ENCODE results near the gene POLA1.

The POLA1 gene

DNA sequence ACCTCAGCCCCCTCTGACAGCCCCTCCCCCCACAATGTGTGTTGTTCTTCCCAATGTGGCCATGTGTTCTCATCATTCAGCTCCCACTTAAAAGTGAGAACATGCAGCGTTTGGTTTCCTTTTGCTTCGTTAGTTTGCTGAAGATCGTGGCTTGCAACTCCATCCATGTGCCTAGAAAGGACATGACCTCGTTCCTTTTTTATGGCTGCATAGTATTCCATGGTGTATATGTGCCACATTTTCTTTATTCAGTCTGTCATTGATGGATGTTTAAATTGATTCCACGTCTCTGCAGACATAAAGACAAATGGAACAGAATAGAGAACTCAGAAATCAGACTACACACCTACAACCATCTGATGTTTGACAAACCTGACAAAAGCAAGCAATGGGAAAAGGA lies 276.1 kb downstream of the POLA1 start:
- no peak for DNase-seq (ENCODE audit: low read depth)

DNA sequence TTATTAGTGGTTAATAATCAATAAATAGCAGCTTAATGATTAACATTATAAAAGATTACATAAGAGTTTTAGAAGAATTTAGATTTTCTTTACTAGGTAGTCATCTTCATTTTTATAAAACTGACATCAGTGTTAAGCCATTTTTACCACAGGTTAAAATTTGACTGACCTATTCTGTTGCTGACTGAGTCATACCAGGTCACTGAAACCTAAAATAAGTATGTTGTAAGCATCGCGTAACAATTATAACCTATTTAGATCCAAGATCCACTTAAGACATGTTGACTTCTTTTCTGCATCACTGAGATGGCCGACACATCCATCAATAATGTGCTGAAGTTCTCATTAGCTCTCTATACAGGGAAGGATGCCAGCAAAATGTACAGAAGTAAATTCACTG lies 285.4 kb downstream of the POLA1 start:
- no peak for DNase-seq (ENCODE audit: low read depth)

DNA sequence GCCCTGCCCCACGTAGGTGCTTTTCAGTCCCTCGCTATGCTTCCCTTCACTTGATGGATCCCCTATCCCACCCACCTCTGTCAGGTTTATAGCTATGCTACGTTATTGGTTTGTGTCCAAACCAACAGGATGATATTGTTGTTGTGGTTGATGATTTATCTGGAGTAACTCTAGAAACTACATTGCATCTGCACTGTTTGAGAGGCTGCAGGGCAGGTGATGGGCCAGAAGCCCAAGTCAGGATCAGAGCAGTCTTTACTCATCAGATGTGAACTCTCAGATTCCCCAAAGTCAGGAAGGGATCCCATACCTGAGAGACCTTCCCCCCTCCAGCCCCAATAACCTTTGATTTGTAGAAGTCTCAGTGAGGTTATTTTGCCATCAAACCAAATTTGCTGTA lies 287.3 kb downstream of the POLA1 start:
- DNase-seq (ENCODE audit: low read depth) = no peak

DNA sequence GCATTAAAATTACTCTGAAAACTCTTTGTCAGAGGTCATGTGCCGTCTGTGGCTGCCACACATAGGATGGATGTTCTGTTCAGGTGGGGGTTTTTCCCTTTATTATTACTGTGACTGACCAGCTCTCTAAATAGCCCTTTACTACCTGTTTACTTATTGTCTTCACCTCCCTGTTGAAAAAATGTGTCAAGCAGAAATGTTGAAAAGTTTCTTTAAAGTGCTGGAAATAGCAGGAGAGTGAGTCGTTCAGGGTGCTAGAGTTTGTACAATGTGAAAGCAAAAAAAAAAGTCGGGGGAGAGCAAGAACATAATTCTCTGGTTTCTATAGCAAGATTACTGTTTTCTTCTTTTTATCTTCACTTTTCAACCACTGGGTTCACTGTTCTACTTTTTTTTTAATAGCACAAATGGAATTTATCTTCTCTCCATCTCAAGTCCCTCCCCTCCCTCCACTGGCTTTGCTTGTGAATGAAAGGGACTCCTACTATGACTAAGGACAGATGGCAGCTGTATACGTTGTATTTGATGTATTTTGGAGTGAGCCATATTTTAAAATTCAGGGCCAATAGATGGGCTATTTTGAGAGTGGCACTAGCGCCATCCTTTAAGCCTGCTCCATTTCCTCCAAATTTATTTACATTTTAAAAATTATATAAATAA lies 288.7 kb downstream of the POLA1 start:
- DNase-seq (ENCODE audit: low read depth) = no peak

DNA sequence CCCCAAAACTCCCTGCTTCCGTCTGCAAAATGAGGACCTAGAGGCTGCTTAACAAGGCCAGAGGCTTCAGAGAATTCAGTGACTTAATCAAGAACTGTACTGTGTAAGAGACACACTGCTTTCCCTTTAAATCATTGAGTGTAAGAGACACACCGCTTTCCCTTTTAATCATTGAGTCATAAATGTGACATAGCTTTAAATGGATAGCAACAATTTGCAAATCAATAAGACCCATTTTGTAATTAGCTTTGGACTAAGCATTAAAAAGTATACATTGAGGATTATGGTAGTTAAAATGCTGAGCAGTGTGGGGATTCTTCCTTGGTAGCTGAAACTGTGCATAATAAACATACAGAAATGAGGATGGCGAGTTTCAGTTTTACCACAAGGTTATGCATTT lies 290.2 kb downstream of the POLA1 start:
- DNase-seq (ENCODE audit: low read depth) = no peak

DNA sequence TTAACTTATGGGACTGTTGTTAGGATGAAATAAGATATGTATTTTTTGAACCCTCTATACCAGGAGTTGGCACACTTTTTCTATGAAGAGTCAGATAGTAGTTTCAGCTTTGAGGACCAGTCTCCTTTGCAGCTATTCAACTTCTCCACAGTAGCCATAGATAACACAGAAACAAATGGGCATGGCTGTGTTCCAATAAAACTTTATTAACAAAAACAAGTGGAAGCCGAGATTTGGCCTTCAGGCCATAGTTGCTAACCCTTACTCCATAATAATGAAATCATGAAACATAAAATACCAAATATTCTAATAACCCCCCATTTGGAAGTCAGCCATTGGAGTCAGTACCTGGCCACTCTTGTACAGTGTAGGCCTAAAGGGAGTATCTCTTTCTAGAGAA lies 291.4 kb downstream of the POLA1 start:
- no peak for DNase-seq (ENCODE audit: low read depth)

DNA sequence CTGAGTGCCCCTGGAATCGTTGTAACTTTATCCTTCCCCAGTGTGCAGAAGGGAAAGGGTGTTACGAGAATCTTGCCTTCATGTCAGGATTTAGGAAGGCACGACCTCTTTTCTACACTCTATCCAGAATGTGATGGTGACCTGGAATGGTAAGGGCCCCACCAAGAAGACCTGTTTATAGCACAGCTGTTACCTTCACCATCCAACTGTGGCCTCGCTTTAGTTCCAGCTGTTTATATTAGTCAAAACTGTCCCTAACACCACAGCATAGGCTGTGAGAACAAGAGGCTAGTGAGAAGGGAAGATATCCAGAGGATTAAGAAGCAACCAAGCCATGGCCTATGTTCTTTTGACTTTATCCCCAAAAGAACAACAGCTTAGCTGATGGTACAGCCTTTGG lies 294.0 kb downstream of the POLA1 start:
- DNase-seq (ENCODE audit: low read depth) = no peak

DNA sequence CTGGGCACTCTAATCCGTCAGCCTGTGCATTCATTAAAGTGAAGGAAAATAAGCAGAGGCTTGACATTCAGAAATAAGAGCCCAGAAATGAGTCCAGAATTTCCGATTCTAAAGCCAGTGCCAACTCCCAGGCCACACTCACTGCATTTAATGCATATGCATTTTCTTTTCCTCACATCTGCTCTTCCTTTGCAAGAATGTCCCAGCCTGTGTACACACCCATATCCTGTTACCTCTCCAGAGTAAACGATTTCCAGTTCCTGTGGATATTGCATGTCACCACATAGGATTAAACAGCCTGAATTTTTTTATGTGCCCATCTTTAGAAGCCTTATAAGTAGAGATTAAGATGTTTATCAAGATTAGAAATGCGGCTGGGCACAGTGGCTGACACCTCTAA lies 294.6 kb downstream of the POLA1 start:
- no peak for DNase-seq (ENCODE audit: low read depth)

DNA sequence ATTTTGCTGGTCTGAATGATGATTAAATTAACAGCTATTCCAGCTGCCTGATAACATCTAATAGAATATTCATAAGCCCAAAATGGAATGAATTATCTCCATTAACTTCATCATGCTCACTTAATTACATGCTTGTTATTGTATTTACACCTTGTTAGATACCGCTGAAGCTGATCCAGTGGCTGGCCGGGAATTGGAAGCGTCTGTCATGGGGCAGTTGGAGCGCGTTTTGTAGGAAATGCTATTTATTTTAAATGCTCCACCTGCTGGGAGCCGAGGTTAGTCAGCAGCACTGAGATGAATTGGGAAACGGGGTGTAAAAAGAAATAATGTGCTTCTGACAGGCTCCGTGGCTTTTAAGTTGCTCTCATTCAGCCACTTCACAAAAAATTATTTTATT lies 296.8 kb downstream of the POLA1 start:
- DNase-seq (ENCODE audit: low read depth) = no peak

DNA sequence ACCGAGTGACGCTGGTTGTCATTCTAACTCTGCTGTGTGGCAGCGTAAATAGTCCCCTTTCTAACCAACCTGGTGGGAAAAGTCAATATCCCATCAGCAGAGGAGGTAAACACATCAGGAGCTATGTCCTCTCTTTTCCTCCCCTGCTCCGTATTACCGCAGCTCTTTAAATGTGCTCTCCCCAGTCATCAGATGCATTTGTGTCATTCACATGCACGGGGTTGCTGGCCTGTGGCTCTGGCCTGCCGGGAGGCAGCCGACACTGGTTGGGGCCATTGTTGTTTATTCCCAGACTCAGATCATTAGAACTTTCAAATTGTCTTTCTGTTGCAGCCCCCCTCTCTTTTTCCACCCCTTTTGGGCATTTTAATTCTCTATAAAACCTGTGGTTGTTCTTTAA lies 300.2 kb downstream of the POLA1 start:
- no peak for DNase-seq (ENCODE audit: low read depth)

DNA sequence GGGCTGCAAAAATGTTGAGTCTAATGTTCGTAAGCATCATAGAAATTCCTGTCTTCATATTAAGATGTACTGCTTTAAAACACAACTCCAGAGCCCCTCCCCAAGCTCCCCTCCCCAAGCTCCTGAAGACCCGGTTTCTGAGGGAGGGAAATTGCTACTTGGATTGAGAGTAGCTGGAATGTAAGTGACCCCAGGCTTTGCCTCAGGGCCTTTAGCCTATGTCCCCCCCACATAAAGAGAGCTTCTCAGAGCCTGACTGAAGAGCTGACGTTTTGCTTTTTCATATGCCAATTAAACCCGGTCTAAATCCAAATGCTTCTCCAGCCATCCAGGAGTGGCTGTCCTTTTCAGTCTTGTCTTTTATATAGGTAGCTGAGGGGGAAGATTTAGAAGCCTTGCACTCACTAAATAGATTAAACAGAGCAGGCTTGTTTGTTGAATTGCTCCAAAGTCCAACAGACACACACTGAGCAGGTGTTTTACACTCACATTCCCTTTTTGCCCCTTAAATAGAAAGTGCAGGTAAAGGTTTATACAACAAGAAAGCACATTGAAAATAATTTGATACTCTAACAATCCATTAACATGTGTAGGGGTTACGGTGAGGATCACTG lies 302.5 kb downstream of the POLA1 start:
- DNase-seq (ENCODE audit: low read depth) = no peak

DNA sequence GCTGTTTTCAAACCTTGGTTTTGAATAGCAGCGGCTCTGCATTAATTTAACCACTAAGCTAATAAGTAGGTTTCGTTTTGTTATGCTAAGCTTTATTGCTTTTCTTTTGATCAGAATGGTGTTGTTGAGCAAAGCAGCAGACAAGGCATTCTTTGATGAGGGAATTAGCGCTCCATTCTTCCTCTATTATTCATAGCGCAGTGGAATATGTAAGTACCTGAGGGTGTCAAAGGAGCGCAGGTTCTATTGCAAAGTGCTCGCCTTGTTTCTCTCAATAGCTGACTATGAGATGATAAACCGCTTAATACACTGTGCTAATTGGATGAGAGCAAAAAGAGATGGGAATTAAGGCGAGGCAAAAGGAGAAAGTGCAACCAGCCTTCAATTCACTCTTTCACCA lies 305.8 kb downstream of the POLA1 start:
- DNase-seq (ENCODE audit: low read depth) = no peak

DNA sequence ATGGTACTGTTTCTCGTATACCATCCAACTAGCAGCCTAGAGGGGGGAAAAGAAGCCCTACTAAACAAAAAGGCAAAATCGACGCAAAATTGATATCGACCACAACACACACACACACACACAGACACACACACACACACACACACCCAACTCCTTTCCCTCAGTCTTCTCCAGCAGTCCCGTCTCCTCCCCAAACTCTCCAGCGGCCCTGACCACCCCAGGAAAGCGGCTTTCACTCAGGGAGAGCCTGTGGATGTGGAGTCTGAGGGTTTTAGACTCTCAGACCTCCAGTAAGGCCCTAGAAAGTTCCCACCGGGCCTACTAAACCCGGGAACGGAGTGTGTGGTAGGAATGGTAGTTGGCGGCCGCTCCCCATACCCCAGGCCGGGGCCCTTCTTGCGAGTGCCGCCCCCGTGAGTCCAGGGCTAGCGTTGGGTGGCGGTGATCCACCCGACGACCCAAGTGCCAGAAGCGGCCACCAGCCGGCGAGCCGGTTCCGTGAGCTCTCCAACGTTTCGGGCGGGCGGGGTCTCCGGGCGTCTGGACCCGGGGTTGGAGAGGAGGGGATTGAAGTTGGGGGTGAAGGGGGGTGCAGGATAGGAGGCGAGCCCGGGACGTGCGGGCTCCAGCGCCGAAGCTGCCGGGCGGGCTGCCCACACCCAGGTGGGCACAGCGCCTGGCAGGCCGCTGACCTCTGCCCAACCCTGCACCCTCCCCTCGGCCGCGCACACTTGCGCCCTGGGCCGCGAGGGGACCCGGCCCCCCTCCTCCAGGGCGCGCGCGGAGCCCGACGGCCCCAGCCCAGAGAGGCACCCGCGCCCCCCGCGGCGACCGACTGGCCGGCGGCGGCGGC lies 308.3 kb downstream of the POLA1 start:
- no peak for DNase-seq (ENCODE audit: low read depth)

DNA sequence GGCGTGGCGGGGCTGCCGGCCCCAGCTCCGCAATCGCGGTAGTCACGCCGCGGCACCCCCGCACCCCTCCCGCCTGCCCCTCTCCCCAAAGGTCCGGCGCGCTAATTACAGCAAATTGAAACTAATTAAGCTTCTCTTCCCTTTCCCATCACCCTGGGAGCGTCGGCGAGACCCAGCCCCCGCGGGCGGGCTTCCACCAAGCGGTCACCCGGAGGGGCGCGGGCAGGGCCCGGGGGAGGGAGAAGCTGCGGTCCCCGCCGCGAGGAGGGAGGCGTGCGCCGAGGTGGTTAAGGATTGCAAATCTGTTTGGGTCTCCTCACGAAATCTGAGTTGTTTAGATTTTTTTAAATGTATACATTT lies 308.9 kb downstream of the POLA1 start:
- DNase-seq (ENCODE audit: low read depth) = no peak

DNA sequence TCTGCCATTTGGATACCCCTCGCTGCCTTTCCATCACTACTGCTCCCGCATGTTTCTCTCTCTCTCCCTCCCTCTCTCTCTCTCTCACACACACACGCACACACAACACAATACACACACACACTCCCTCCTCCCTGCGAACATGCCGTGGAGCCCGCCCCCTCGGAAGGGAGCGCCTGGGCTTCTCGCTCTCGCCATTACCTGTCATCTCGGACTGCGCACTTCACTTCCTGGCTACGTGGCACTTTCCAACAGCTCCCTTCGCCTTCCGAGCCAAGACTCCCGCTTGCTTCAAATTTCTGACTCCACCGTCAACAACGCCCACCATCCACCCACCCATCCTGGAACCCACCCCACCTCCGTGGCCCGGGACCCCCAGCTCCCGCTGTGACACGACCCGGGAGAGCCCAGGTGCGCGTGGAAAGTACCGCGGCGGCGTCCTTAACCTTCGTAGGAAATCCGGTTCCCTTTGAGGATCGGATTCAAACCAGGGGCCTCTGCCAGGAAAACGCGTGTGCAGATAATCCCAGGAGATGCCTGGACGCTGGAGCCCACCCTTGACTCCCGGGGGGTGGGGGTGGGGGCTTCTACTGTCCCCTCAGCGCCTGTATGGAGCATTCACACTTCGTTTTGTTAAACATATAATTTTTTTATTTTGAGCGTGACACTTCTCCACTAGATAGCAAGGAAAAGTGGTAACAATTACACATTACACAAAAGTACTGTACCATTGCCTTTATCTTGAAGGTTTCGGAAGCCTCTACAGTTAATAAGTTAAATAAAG lies 309.5 kb downstream of the POLA1 start:
- DNase-seq (ENCODE audit: low read depth) = no peak

DNA sequence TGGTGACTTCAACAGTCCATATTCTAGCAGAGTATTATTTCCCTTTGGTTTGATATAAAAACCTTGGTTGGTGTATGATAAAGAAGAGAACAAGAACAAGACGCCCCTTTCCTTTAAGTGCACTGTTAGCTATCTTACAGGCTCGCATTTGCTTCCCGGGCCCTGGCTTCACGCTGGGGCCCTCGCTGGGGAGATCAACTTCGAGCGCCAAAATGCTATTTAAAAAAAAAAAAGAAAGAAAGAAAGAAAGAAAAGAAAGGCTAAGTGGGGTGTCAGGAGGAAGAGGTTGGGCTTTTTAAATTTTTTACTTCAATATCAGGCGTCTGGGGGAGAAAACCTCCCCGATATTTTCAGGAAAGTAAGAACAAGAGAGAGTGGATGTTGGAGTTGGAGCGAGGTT lies 310.3 kb downstream of the POLA1 start:
- DNase-seq (ENCODE audit: low read depth) = no peak

DNA sequence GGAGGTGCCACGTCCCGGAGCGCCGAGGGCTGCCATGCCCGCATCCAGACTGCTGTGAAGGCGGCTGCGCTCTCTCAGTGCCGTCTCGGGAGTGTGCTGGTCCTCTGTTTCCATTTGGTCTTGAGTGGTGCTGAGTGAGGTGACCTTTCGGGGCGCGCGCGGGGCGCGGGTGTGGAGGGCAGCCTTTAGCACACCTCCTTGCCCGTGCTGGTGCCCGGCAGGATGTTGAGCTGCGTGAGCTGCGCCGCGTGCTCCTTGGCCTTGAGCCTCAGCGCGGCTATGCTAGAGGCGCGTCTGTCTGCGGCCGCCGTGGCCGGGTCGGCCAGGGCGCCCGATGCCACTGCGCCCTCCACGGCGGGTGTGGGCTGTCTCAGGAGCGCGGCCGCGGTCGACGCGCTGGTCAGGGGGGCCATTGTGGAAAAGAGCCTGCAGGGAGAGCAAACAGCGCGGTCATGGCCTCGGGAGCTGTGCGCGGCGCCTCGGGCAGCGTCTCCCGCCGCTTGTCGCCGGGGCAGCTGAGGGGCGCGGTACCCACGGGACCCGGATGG lies 310.8 kb downstream of the POLA1 start:
- DNase-seq (ENCODE audit: low read depth) = no peak

DNA sequence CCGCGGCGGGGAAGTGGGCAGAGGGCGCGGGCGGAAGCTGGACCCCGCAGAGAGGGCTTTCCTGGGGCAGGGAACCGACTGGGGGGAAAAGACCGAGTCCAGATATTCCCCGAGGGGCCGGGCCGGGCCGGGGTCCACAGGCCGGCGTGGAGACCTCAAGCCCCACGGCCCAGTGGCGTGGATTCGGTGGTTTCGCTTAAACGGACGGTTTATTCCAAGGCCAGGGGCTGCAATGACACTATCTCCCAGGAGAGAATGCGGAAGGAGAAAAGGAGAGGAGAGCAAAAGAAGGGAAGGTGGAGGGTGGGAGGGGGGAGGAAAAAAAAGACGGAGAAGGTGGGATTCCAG lies 311.3 kb downstream of the POLA1 start:
- DNase-seq (ENCODE audit: low read depth) = no peak

DNA sequence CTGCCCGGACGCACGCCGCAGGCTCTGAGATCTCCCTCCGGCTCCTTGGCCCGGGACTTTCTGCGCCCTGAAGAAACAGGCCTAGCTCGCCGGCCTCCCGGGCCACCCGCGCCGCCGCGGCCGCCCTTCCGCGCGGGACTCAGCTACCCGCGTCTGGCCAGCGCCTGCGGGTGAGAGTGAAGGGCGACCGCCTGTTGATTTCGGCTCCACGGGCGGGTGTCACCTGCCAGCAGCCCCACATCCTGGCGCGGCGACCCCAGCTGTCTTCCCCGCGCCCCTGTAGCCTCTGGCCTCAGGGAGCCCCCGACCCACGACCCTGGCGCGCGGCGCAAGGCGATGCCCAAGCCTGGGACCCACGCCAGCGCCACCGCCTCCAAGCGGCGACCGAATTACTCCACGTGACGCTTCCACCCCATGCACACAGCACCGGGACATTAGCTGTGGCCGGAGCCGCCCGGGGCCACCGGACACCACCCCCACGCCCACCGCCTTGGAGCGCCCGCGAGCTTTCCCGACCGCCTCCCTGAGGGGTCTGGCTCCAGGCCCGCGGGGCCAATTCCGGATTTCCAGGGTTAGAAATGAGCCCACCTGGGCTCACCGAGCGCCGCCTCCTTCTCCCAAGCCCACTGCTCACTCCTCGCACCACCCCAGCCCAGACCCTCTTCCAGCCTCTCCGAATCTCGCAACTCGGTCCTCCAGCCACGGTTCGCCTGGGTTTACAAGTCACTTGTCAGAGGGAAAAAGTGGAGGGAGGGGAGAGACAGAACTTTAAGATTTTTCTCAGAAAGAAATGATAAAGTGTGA lies 311.9 kb downstream of the POLA1 start:
- DNase-seq (ENCODE audit: low read depth) = no peak

DNA sequence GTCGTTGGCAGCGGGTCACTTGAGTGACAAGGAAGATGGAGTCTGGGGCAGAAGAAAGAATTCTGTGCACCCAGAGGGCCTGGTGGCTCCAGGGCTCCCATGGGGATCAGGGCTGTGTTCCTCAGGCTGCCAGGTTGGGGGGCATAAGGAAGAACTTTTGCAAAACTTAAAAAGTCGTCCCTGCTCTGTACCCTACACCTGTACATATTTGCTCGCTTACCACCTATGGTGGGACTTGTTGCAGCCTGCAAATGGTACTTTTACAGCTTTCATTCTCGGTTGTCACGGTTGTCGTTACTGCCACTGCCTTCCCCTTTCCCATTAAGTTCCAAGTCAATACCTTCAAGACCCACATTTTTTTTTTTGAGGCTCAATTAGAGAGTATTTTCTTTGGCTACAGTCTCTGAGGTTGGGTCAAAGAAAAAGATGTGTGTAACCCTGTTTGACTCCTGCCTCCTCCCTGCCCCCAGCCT lies 312.9 kb downstream of the POLA1 start:
- no peak for DNase-seq (ENCODE audit: low read depth)

Measured in stimulated activated CD8-positive, alpha-beta memory T cell treated with anti-CD3 and anti-CD28 coated beads, Interleukin-12 subunit alpha, Interleukin-12 subunit beta, amount 100 ng/mL, for 4 hours (primary cell).